ENCODE results near the gene P2RY2.
"Not testable (repeated sequence)": the region's sequence is repeated elsewhere in the genome, so short reads cannot be mapped to it uniquely, and the experiment has no call there.

P2RY2 gene

GRCh38 chr11:73270016-73270854 is 52.2 kb downstream of the P2RY2 start:
- DNase-seq: no peak

- DNase-seq: no peak
Measured at GRCh38 chr11:73270855-73271477, 52.9 kb downstream of the P2RY2 start.

GRCh38 chr11:73271478-73271865 is 53.4 kb downstream of the P2RY2 start:
- not testable (repeated sequence) for DNase-seq

GRCh38 chr11:73271936-73272679 is 54.0 kb downstream of the P2RY2 start, which contains the start of gene P2RY6:
TSS of gene P2RY6 (plus strand) at chr11:73272338. CDS start at chr11:73296519, 24,181 bp downstream.
- no peak for DNase-seq

- no peak for DNase-seq
Measured at GRCh38 chr11:73272680-73273038, 54.6 kb downstream of the P2RY2 start.

- no peak for DNase-seq
Measured at GRCh38 chr11:73273222-73273895, 55.3 kb downstream of the P2RY2 start.

GRCh38 chr11:73274191-73274590 is 56.1 kb downstream of the P2RY2 start:
- DNase-seq: not testable (repeated sequence)

GRCh38 chr11:73274722-73275380 is 56.8 kb downstream of the P2RY2 start:
- DNase-seq: no peak

- no peak for DNase-seq
Measured at GRCh38 chr11:73275381-73275750, 57.3 kb downstream of the P2RY2 start.

- no peak for DNase-seq
Measured at GRCh38 chr11:73277467-73277866, 59.4 kb downstream of the P2RY2 start.

- no peak for DNase-seq
Measured at GRCh38 chr11:73280626-73281025, 62.5 kb downstream of the P2RY2 start.

GRCh38 chr11:73281201-73281741 is 63.2 kb downstream of the P2RY2 start:
- no peak for DNase-seq

GRCh38 chr11:73281796-73282660 is 63.9 kb downstream of the P2RY2 start:
- no peak for DNase-seq

- DNase-seq: no peak
Measured at GRCh38 chr11:73283276-73284000, 65.4 kb downstream of the P2RY2 start.

- no peak for DNase-seq
Measured at GRCh38 chr11:73284106-73284505, 66.0 kb downstream of the P2RY2 start.

GRCh38 chr11:73285721-73286120 is 67.6 kb downstream of the P2RY2 start:
- no peak for DNase-seq
